Stimulated activated CD4-positive, alpha-beta T cell treated with anti-CD3 and anti-CD28 coated beads, Interleukin-12 subunit alpha, Interleukin-12 subunit beta, amount 100 ng/mL, for 48 hours (primary cell): ENCODE measurements around the gene SPDYC.

Experiments used
- DNase-seq, 3 donors: peaks; one replicate each; pipeline ENCODE4 v3.0.0-alpha.2; 2020; ENCODE audit warnings: low read depth in 2 of 3, low spot score in 1 of 3

SPDYC gene

DNA sequence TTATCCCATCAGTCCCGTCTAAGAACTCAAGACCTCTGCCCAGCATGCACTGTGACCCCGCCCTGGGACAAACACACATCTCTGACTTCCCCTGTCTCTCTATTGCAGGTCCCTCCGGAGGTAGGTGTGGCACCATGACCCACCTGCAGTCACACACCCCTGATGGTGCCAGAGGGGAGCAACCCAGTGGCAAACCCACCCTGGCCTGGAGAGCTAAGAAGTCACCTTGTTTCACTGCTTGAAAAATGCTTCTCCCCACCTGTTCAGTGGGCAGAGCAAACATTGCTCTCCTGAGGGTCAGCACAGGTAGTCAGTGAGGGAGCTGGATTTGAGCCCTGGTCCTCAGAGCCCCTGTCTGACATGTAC is 35.6 kb downstream of the SPDYC start:
- no peak for DNase-seq

DNA sequence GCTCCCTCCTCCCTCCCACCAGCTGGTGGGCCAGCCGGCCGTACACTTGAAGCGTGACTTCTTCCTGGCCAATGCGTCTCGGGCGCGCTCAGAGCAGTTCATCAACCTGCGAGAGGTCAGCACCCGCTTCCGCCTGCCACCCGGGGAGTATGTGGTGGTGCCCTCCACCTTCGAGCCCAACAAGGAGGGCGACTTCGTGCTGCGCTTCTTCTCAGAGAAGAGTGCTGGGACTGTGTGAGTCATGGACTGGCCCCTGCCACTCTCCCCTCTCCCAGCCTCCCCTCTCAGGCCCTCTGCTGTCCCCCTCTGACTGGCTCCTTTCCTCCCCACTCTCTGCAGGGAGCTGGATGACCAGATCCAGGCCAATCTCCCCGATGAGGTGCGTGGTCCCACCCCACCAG is 36.4 kb downstream of the SPDYC start:
- no peak for DNase-seq

DNA sequence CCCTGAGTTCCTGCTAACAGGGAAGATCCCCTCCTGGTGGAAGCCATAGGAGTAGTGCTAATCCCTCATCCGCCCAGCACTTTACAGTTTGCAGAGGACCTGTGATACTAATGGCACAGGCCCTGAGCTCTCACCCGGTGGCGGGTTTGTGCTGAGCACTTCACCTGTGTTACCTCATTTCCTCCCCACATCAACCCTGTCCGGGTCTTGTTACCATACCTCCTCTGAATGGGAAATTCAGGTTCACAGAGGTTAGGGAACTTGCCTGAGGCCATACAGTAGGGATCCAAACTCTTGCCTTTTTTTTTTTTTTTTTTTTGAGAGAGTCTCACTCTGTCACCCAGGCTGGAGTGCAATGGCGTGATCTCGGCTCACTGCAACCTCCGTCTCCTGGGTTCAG is 36.9 kb downstream of the SPDYC start:
- DNase-seq, result no peak

DNA sequence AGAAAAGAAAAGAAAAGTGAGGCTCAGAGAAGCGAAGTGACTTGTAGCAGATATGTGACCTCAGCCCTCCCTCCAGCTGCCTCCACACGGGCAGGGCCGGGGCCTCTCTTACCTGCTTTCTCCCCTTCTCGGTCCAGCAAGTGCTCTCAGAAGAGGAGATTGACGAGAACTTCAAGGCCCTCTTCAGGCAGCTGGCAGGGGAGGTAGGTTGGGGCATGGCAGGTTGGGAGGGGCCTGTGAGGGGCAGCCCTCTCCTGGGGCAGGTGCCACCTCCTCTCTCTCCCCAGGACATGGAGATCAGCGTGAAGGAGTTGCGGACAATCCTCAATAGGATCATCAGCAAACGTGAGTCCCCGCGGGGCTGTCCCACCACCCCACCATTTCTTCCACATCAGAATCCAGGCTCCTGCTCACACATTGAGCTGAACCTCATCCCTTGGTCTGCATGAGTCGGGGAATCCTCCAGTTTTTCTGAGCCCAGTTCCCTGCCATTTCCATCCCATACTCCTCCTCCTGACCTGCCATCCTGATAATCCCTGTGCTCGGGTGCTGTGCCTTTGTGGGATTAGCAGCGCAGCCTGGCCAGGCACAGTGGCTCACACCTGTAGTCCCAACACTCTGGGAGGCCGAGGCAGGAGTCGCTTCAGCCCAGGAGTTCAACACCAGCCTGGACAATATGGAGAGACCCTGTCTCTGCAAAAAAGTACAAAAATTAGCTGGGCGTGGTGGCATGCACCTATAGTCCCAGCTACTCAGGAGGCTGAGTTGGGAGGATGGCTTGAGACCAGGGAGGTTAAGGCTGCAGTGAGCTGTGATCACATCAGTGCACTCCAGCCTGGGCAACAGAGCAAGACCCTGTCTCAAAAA is 38.1 kb downstream of the SPDYC start:
- no peak for DNase-seq

DNA sequence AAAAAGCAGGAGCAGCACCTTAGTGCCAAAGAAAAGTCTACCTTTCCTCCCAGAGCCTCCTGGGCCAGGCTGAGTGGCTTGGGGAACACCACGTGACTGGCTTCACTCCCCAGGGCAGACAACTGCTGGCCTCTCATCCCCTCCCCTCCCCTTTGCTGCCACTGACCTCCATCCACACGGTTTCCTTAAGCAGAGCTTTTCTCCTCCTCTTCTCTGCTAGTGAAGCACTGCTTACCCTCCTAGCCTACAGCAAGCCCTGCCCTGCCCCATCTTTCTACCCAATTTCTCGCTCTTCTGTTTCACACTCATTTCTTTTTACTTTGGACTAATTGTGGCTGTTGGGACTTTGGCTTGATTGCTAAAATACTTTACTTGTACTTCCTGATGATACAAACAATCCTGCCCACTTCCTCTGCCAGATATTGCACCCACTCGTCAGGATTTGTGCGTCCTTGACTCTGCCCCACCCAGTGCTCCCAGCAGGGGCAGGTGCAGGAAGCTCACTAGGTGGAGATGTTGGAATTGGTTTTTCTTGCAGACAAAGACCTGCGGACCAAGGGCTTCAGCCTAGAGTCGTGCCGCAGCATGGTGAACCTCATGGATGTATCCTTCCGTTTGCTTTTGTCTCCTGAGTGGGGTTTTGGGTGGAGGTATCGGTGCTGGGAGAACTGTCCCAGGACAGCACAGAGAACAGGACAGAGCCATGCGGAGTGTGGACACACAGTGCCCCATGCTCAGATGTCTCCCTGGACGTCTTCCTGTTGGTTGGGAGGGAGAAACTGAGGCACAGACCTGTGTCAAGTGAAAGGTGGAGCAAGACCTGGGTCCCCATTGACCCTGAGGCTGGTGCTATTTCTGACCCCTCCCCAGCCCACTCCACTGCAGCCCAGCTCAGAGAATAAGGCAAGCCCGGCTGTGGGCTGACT is 39.0 kb downstream of the SPDYC start:
- no peak for DNase-seq

GRCh38 chr11:65209711-65210360 is 39.8 kb downstream of the SPDYC start:
- DNase-seq, result no peak

- no peak for DNase-seq
These were observed 40.3 kb downstream of the SPDYC start for GRCh38 chr11:65210361-65210731.

- no peak for DNase-seq
These were observed 40.7 kb downstream of the SPDYC start for GRCh38 chr11:65210748-65211147.

- DNase-seq, result no peak
These were observed 41.5 kb downstream of the SPDYC start for GRCh38 chr11:65211293-65212105.

GRCh38 chr11:65212226-65212801 is 42.3 kb downstream of the SPDYC start:
- DNase-seq, result no peak

- no peak for DNase-seq
These were observed 43.5 kb downstream of the SPDYC start for GRCh38 chr11:65213322-65214211.

DNA sequence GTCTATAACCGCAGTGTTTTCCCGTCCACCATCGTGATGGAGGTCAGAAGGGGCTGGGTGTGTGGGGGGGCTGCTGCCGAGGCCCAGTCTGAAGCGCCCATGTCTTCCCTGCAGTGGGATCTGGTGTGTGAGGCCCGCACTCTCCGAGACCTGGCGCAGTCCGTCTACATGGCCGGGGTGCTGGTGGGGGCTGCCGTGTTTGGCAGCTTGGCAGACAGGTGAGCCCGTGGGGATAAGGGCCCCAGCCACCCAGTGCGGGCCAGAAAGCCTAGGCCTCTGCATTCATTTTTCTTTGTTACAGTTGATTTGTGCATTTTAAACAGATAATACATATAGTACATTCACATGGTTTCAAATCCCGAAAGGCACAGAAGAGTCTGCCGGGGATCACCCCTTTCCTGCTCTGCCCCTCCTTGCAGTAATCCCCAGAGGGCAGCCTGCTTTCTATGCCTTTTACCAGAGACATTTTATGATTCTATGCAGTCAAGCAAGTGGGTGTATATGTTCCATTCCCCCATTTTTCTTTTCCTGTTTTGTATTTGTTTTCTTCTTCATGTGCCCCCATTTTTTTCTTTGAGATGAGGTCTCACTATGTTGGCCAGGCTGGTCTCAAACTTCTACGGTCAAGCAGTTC is 44.3 kb downstream of the SPDYC start:
- no peak for DNase-seq

GRCh38 chr11:65215441-65216076 is 45.5 kb downstream of the SPDYC start:
- DNase-seq, result peak in 1 of 3 donors; percentile 23

GRCh38 chr11:65216830-65217229 is 46.8 kb downstream of the SPDYC start:
- DNase-seq, result no peak

DNA sequence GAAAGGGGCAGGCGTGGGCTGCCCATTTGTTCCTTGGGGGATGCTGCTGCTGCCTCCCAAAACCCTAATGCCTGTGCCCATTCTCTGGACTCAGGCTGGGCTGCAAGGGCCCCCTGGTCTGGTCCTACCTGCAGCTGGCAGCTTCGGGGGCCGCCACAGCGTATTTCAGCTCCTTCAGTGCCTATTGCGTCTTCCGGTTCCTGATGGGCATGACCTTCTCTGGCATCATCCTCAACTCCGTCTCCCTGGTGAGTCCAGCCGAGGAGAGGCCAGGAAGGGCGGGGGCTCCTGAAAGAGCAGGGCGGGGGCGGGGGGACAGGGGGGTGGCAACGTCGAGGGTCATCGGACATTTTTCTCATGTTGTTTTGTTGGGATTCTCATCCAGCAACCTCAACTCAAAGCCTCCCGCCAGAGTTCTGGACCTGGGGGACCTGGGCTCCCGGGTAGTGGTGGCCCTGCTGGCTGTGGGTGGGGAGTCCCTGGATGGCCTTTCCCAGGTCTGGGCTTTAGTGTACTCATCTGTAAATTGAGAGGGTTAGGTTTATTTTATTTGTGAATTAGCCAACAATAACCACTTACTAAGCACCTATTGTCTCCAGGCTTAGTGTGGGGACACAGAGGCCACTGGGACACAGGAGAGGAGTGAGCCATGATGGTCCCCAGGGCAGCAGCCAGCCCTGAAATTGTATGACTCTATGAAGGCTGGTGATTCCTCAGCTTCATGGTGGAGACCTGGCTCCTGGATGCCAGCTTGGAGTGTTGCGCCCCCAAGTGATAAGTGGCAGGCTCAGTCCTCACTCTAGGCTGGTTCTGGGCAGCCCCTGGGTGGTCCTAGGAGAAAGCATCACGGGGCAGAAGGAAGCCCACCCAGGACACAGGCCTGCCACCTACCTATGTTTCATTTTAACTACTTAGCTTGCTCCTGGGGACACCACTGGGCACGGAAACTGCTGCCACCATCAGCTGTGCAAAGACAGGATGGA is 47.7 kb downstream of the SPDYC start:
- no peak for DNase-seq

DNA sequence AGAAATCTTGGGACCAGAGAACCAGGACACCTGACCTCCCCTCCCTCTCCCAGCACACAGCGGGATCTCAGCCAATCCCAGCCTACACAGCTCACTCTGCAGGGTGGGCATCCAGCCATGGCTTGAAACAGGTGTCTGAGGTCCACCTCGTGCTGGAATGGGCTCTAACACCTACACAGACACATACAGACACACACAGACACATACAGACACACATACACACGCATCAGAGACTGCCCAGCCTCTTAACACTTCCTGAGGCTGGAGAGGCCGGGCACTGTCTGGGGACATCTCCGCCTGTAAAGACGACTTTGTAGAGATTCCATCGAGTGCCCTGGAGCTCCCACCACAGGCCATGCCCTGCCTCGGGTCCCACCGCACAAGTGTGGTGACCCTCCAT is 48.4 kb downstream of the SPDYC start:
- DNase-seq, result no peak

- no peak for DNase-seq
These were observed 49.8 kb downstream of the SPDYC start for GRCh38 chr11:65219930-65220213.

DNA sequence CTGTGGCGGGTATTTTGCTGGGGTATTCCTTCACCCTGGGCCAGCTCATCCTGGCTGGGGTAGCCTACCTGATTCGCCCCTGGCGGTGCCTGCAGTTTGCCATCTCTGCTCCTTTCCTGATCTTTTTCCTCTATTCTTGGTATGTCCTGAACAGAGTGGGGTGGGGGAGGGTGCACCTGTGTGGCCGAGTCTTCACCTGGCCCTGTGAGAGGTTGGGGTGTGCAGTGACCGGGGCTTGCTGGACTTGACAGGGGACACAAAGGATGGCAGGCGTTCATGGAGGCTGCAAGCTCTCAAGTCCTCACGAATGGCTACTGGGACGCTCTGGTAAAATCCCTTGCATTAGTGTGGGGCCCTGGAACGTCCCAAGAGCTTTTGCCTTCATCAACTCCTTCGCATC is 51.0 kb downstream of the SPDYC start:
- DNase-seq, result no peak
